Sigmoid colon (tissue), 4 donors: Measurements from ENCODE around the gene OPALIN.

ENCODE experiments used
- CTCF ChIP-seq, 4 experiments: fragments of 450-650 bp in 3 of 4; fragments of 200-600 bp in 1 of 4; IDR thresholded peaks; one replicate each; pipeline ENCODE4 v1.5.1; 2016 to 2019; ENCODE audit warnings: antibody characterized with exemption in 4 of 4, mild to moderate bottlenecking in 3 of 4, moderate library complexity in 2 of 4
- EP300 ChIP-seq, 4 donors: sonication (generic); formaldehyde crosslinking; IDR thresholded peaks; one replicate each; pipeline ENCODE4 v1.6.1; 2017; ENCODE audit warnings: antibody characterized with exemption in 4 of 4
- POLR2A ChIP-seq, 2 donors: fragments of 450-650 bp; IDR thresholded peaks; one replicate each; pipeline ENCODE4 v1.6.1; 2016; ENCODE audit warnings: antibody characterized with exemption in 2 of 2, mild to moderate bottlenecking in 2 of 2, moderate library complexity in 2 of 2

GRCh38 chr10:96371356-96371755 is 12.6 kb upstream of the OPALIN start:
- TF ChIP-seq CTCF (IDR thresholded peaks at IDR 0.05) (no peak), POLR2A (IDR thresholded peaks at IDR 0.05) (no peak), EP300 (IDR thresholded peaks at IDR 0.05) (no peak)
